Mesothelial cell of epicardium (in vitro differentiated cells): ENCODE measurements around the gene PDZRN3. TPM values are rescaled to one million over a fixed set of nuclear protein-coding genes. Genes with fewer than 3 reads are reported as not detected.
"Not testable (repeated sequence)": the region's sequence is repeated elsewhere in the genome, so short reads cannot be mapped to it uniquely, and the experiment has no call there.

Source experiments
- DNase-seq, 2 experiments: peaks; one replicate each; pipeline ENCODE4 v3.0.0; 2021; ENCODE audit warnings: low spot score in 2 of 2; ENCODE audit not compliant: unreplicated experiment in 2 of 2
- H3K27ac Mint-ChIP-seq: 2 replicates; pipeline ENCODE4 v1.8.0; 2021; ENCODE audit warnings: mixed read lengths
- H3K27me3 Mint-ChIP-seq: 2 replicates; pipeline ENCODE4 v1.8.0; 2021; ENCODE audit warnings: low read depth, mixed read lengths
- H3K36me3 Mint-ChIP-seq: 2 replicates; pipeline ENCODE4 v1.8.0; 2021; ENCODE audit warnings: mixed read lengths
- H3K4me1 Mint-ChIP-seq: 2 replicates; pipeline ENCODE4 v1.8.0; 2021; ENCODE audit warnings: mixed read lengths
- H3K4me3 Mint-ChIP-seq: 2 replicates; pipeline ENCODE4 v1.8.0; 2021; ENCODE audit warnings: mild to moderate bottlenecking, moderate library complexity, mixed read lengths
- H3K9me3 Mint-ChIP-seq: 2 replicates; pipeline ENCODE4 v1.8.0; 2021; ENCODE audit warnings: mixed read lengths
- CTCF ChIP-seq: fragments of 200-600 bp; sonication (generic); IDR thresholded peaks from one replicate; pipeline ENCODE4 v1.5.0; 2021; ENCODE audit warnings: antibody characterized with exemption; ENCODE audit not compliant: unreplicated experiment
- total RNA-seq: library from RNA; stranded (reverse); gene quantifications from 3 replicates; pipeline ENCODE4 v1.2.1, GENCODE V29; 2021

The PDZRN3 gene
- total RNA-seq, 1 donor from 2014 or later, result 48.4 TPM

- H3K4me3 Mint-ChIP-seq, result no peak overlapping the region
- no peak overlapping the region for H3K27ac Mint-ChIP-seq
- no peak for TF ChIP-seq CTCF
- peaks cover 67% of the 10 kb centered on the region for H3K4me1 Mint-ChIP-seq
- no peaks in the 10 kb centered on the region for H3K36me3 Mint-ChIP-seq
- H3K9me3 Mint-ChIP-seq, result no peaks in the 10 kb centered on the region
- no peak for DNase-seq
- H3K27me3 Mint-ChIP-seq, result no peaks in the 10 kb centered on the region
Observed at GRCh38 chr3:73569246-73569760, 55.4 kb downstream of the PDZRN3 start.

- H3K27me3 Mint-ChIP-seq, result no peaks in the 10 kb centered on the region
- H3K4me3 Mint-ChIP-seq, result no peak overlapping the region
- H3K27ac Mint-ChIP-seq, result no peak overlapping the region
- no peak for DNase-seq
- TF ChIP-seq CTCF, result no peak
- no peaks in the 10 kb centered on the region for H3K36me3 Mint-ChIP-seq
- peaks cover 72% of the 10 kb centered on the region for H3K4me1 Mint-ChIP-seq
- no peaks in the 10 kb centered on the region for H3K9me3 Mint-ChIP-seq
Observed at GRCh38 chr3:73568371-73568862, 56.3 kb downstream of the PDZRN3 start.

- H3K4me1 Mint-ChIP-seq, result peaks cover 52% of the 10 kb centered on the region
- not testable (repeated sequence) for H3K27ac Mint-ChIP-seq, H3K36me3 Mint-ChIP-seq, H3K4me3 Mint-ChIP-seq, DNase-seq, H3K27me3 Mint-ChIP-seq, H3K9me3 Mint-ChIP-seq
Observed at GRCh38 chr3:73565374-73565773, 59.4 kb downstream of the PDZRN3 start.

GRCh38 chr3:73563896-73564582 lies 60.7 kb downstream of the PDZRN3 start:
- TF ChIP-seq CTCF, result no peak
- no peak for DNase-seq
- H3K36me3 Mint-ChIP-seq, result no peaks in the 10 kb centered on the region
- H3K9me3 Mint-ChIP-seq, result no peaks in the 10 kb centered on the region
- H3K4me3 Mint-ChIP-seq, result no peak overlapping the region
- H3K27ac Mint-ChIP-seq, result peak overlapping the region; percentile 36
- H3K4me1 Mint-ChIP-seq, result peaks cover 41% of the 10 kb centered on the region
- H3K27me3 Mint-ChIP-seq, result no peaks in the 10 kb centered on the region

- Mint-ChIP-seq H3K9me3 (no peaks in the 10 kb centered on the region), H3K4me1 (peaks cover 42% of the 10 kb centered on the region), H3K4me3 (no peak overlapping the region), H3K36me3 (no peaks in the 10 kb centered on the region), H3K27ac (no peak overlapping the region), H3K27me3 (no peaks in the 10 kb centered on the region)
- TF ChIP-seq CTCF, result no peak
- DNase-seq, result no peak
Observed at GRCh38 chr3:73561494-73561893, 63.2 kb downstream of the PDZRN3 start.

GRCh38 chr3:73559749-73560148 lies 65.0 kb downstream of the PDZRN3 start:
- Mint-ChIP-seq H3K27ac (no peak overlapping the region), H3K27me3 (no peaks in the 10 kb centered on the region), H3K4me1 (peaks cover 52% of the 10 kb centered on the region), H3K36me3 (no peaks in the 10 kb centered on the region), H3K4me3 (no peak overlapping the region), H3K9me3 (no peaks in the 10 kb centered on the region)
- TF ChIP-seq CTCF, result no peak
- no peak for DNase-seq
